ENCODE measurements around the gene NFATC2. TPM values are rescaled to one million over a fixed set of nuclear protein-coding genes. Genes with fewer than 3 reads are reported as not detected.
"Not testable (repeated sequence)": the region's sequence is repeated elsewhere in the genome, so short reads cannot be mapped to it uniquely, and the experiment has no call there.

NFATC2 gene
- polyA plus RNA-seq, 1 experiment, result 0.21 TPM

DNA sequence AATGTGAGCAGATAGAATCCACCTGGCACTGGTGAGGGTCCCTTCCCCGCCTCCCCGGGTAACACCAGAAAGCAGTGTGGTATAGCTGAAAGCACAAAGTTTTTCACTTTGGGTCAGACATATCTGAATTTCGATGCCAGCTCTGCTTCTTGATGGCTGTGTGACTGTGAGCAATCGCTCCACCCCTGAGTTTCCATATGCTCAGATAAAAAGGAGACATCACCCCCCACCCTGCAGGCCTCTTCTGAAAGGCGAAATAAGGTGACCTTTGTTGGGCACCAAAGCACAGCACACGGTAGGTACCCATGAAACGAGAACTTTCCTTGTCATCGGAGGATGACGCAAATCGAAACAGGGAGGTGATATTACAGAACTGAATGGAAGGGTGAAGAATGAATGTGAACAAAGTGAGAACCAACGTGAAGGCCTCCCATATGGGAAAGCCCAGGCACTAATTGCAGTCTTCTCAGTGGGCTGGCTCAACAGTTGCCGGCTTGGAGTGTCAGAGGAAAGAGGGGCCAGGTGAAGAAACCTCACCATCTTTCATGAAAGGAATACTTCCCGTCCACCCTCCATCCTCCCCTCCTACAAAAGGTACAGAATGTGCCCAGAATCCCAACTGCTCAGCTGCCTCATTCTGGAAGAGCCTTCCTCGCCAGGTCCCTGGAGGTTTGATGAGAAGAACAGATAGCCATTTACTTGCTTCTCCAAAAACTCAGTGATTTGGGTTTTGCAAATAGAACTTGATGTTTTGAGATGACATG is 61.8 kb downstream of the NFATC2 start:
- CTCF ChIA-PET, result no interaction called here
- TF ChIP-seq, protein P1, sequence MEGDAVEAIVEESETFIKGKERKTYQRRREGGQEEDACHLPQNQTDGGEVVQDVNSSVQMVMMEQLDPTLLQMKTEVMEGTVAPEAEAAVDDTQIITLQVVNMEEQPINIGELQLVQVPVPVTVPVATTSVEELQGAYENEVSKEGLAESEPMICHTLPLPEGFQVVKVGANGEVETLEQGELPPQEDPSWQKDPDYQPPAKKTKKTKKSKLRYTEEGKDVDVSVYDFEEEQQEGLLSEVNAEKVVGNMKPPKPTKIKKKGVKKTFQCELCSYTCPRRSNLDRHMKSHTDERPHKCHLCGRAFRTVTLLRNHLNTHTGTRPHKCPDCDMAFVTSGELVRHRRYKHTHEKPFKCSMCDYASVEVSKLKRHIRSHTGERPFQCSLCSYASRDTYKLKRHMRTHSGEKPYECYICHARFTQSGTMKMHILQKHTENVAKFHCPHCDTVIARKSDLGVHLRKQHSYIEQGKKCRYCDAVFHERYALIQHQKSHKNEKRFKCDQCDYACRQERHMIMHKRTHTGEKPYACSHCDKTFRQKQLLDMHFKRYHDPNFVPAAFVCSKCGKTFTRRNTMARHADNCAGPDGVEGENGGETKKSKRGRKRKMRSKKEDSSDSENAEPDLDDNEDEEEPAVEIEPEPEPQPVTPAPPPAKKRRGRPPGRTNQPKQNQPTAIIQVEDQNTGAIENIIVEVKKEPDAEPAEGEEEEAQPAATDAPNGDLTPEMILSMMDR (IDR thresholded peaks at IDR 0.05; ENCODE audit: insufficient read depth, low read depth, low read length), result no peak
- H3K4me3 ChIP-seq (ENCODE audit: low read depth, low read length), result no peak overlapping the region
- no peak for DNase-seq (ENCODE audit: low read depth)
- POLR2A ChIA-PET, result no interaction called here
- H3K36me3 ChIP-seq (ENCODE audit: control insufficient read depth, insufficient read depth, low read length), result no peaks in the 10 kb centered on the region
- no peaks in the 10 kb centered on the region for H3K27me3 ChIP-seq (ENCODE audit: control insufficient read depth, insufficient read depth, low read length)

DNA sequence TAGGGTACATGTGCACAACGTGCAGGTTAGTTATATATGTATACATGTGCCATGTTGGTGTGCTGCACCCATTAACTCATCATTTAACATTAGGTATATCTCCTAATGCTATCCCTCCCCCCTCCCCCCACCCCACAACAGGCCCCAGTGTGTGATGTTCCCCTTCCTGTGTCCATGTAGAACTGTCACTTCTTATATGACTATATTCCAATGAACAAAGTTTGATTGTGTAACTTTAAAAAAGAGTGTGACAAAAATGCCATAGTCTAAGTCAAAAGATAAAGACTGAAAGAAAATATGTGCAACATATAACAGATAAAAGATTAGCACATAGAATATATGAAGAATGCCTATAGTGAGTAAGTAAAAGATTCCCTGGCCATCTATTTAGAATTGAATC is 66.4 kb downstream of the NFATC2 start:
- H3K4me3 ChIP-seq (ENCODE audit: low read depth, low read length); DNase-seq (ENCODE audit: low read depth); POLR2A ChIA-PET; H3K27me3 ChIP-seq (ENCODE audit: control insufficient read depth, insufficient read depth, low read length); H3K36me3 ChIP-seq (ENCODE audit: control insufficient read depth, insufficient read depth, low read length); CTCF ChIA-PET: not testable (repeated sequence)

DNA sequence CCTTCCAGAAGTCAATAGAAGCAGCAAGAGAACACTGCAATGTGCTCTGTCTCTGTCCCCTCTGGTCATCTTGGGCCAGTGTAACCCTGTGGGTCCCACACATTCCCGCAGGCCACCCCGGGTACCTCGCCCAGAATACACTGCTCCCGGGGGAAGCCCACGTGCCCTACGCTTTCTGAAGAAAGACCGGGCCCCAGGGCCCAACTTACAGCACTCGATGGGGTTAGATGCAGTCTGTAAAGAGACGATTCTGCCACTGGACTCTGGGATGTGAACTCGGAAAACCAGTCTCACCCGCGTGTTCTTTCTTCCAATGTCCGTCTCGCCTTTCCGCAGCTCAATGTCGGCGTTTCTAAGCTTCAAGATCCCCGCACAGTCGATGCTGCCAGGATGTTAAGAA is 68.7 kb downstream of the NFATC2 start:
- ChIA-PET CTCF (interaction anchor here (1.1 kb wide), 1 partner anchor 33 kb away, joined by 3 read pairs; no protein-coding TSS in a partner anchor), POLR2A (no interaction called here)
- DNase-seq (ENCODE audit: low read depth), result no peak
- H3K36me3 ChIP-seq (ENCODE audit: control insufficient read depth, insufficient read depth, low read length), result no peaks in the 10 kb centered on the region
- no peak overlapping the region for H3K4me3 ChIP-seq (ENCODE audit: low read depth, low read length)
- no peaks in the 10 kb centered on the region for H3K27me3 ChIP-seq (ENCODE audit: control insufficient read depth, insufficient read depth, low read length)
- TF ChIP-seq, protein P1 (IDR thresholded peaks at IDR 0.05; ENCODE audit: insufficient read depth, low read depth, low read length), result no peak

DNA sequence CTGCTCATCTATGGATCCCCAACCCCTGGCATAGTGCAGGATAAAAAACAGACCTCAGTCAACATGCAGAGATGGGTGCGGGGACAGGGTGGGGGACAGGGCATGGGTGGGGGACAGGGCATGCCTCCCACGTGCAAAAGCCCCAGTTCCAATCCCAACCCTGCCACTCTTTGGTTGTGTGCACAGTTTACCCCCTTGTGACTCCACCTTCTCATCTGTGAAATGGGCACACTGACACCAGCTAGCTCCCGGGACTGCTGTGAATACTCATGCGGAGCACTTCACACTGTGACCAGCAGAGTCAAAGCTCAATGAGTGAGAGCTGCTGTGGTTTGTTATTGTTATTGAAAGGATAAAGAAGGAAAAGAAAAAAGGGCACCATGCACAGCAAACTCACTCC is 69.3 kb downstream of the NFATC2 start:
- POLR2A ChIA-PET, result no interaction called here
- no peaks in the 10 kb centered on the region for H3K36me3 ChIP-seq (ENCODE audit: control insufficient read depth, insufficient read depth, low read length)
- no peak overlapping the region for H3K4me3 ChIP-seq (ENCODE audit: low read depth, low read length)
- CTCF ChIA-PET, result interaction anchor here (1.0 to 1.1 kb wide), 2 partner anchors 10 to 33 kb away, joined by 3 read pairs; no protein-coding TSS in a partner anchor
- TF ChIP-seq, protein P1 (IDR thresholded peaks at IDR 0.05; ENCODE audit: insufficient read depth, low read depth, low read length), result no peak
- no peaks in the 10 kb centered on the region for H3K27me3 ChIP-seq (ENCODE audit: control insufficient read depth, insufficient read depth, low read length)
- no peak for DNase-seq (ENCODE audit: low read depth)

DNA sequence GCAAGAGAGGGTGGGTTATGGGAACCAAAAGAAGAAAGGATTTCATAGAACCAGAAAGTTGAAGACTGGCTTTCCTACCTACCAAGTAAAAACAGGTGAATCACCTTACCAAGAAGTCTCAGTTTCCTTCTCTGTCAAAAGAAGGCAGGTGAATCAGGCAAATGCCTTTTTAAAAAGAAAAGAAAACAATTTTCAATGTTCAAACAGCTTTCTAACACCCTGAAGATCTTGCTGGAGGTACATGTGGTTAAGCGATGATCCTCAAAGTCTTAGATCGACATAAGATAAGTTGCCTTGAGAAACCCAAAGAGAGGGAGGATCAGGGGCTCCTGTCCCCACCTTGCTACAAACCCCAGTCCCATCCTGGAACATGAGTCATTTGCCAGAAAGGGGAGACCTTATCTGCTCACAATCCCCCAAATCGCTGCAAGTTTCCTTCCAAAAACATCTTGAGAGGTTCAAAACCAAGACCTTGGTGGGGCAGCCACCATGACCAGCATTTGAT is 71.6 kb downstream of the NFATC2 start:
- H3K36me3 ChIP-seq (ENCODE audit: control insufficient read depth, insufficient read depth, low read length), result no peaks in the 10 kb centered on the region
- CTCF ChIA-PET, result no interaction called here
- no peaks in the 10 kb centered on the region for H3K27me3 ChIP-seq (ENCODE audit: control insufficient read depth, insufficient read depth, low read length)
- DNase-seq (ENCODE audit: low read depth), result no peak
- POLR2A ChIA-PET, result no interaction called here
- TF ChIP-seq, protein P1 (IDR thresholded peaks at IDR 0.05; ENCODE audit: insufficient read depth, low read depth, low read length), result no peak
- no peak overlapping the region for H3K4me3 ChIP-seq (ENCODE audit: low read depth, low read length)

DNA sequence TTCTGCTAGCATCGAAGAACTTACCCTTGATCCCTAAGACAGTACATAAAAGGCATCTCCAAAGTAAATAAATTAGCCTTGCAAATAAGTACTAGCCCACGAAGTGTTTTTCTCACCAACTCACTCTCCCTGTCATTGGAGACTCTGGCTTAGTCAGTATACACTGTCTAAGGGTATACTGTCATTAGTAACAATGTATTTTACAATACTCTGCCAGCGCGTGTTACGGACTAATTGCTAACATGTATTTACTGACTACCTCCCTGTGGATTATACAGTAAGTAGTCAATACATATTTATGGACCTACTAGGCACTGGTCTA is 72.1 kb downstream of the NFATC2 start:
- ChIA-PET CTCF (no interaction called here), POLR2A (no interaction called here)
- no peaks in the 10 kb centered on the region for H3K27me3 ChIP-seq (ENCODE audit: control insufficient read depth, insufficient read depth, low read length)
- H3K36me3 ChIP-seq (ENCODE audit: control insufficient read depth, insufficient read depth, low read length), result no peaks in the 10 kb centered on the region
- TF ChIP-seq, protein P1 (IDR thresholded peaks at IDR 0.05; ENCODE audit: insufficient read depth, low read depth, low read length), result no peak
- DNase-seq (ENCODE audit: low read depth), result no peak
- no peak overlapping the region for H3K4me3 ChIP-seq (ENCODE audit: low read depth, low read length)
